Measurements from ENCODE around the gene CCNG1.

- TF ChIP-seq CTCF (IDR thresholded peaks at IDR 0.05 in 8 of 11, conservative IDR thresholded peaks at IDR 0.05 in 3 of 11) = no peak
- TF ChIP-seq POLR2AphosphoS5 (IDR thresholded peaks at IDR 0.05) = no peak
Measured at GRCh38 chr5:163463063-163463435, 25.7 kb downstream of the CCNG1 start.

Measured in spleen (tissue), 7 donors.